ENCODE results near the gene FAHD2A.

DNA sequence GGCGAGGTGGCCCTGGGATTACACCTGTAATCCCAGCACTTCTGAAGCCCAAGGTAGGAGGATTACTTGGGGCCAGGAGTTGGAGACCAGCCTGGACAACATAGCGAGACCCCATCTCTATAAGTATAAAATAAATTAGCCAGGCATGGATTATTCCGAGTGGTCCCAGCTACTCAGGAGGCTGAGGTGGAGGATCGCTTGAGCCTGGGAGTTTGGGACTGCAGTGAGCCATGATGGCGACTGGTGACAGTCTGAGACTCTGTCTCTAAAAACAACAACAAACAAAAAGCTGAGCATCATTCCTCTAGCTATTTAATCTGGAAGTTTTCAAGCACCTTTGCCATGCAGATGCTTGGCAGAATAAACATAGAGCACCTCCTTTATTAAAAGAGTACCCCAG is 21.8 kb upstream of the FAHD2A start:
- TF ChIP-seq, protein P1, sequence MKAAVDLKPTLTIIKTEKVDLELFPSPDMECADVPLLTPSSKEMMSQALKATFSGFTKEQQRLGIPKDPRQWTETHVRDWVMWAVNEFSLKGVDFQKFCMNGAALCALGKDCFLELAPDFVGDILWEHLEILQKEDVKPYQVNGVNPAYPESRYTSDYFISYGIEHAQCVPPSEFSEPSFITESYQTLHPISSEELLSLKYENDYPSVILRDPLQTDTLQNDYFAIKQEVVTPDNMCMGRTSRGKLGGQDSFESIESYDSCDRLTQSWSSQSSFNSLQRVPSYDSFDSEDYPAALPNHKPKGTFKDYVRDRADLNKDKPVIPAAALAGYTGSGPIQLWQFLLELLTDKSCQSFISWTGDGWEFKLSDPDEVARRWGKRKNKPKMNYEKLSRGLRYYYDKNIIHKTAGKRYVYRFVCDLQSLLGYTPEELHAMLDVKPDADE (IDR thresholded peaks at IDR 0.05): no peak
- TF ChIP-seq CTCF (conservative IDR thresholded peaks at IDR 0.05; ENCODE audit: low read depth in 2 of 2) (no peak), REST (IDR thresholded peaks at IDR 0.05; ENCODE audit: unreplicated experiment) (no peak), POLR2AphosphoS5 (IDR thresholded peaks at IDR 0.05; ENCODE audit: low read depth) (no peak), ZNF114 (CRISPR knock-in tag; IDR thresholded peaks at IDR 0.05) (no peak), JUNB (IDR thresholded peaks at IDR 0.05; ENCODE audit: unreplicated experiment) (no peak)

Measured in GM23338 (cell line).